NCI-H1694 treated with DMSO at 0.1 percent for 48 hours (cell line): ENCODE data around the gene CUL1.
"Not testable (repeated sequence)": the region's sequence is repeated elsewhere in the genome, so short reads cannot be mapped to it uniquely, and the experiment has no call there.

ENCODE experiments used
- DNase-seq: peaks from one replicate; lab custom pipeline; 2025; lab: John Stamatoyannopoulos, UW

Gene CUL1

GRCh38 chr7:148697256-148698006 is 1.3 kb upstream of the CUL1 start:
- no peak for DNase-seq

GRCh38 chr7:148698007-148698396 is 701 bp upstream of the CUL1 start:
- DNase-seq = peak; percentile 39

- peak; percentile 12 for DNase-seq
These were observed 500 bp downstream of the CUL1 start for GRCh38 chr7:148699024-148699781.

- DNase-seq = no peak
These were observed 1.3 kb downstream of the CUL1 start for GRCh38 chr7:148699782-148700629.

GRCh38 chr7:148700661-148701064 is 2.0 kb downstream of the CUL1 start:
- DNase-seq = peak; percentile 4

- DNase-seq = no peak
These were observed 2.7 kb downstream of the CUL1 start for GRCh38 chr7:148701414-148701813.

- no peak for DNase-seq
These were observed 4.4 kb downstream of the CUL1 start for GRCh38 chr7:148702876-148703670.

GRCh38 chr7:148703671-148703962 is 4.9 kb downstream of the CUL1 start:
- not testable (repeated sequence) for DNase-seq

GRCh38 chr7:148704189-148704588 is 5.5 kb downstream of the CUL1 start:
- no peak for DNase-seq

GRCh38 chr7:148704970-148705369 is 6.3 kb downstream of the CUL1 start:
- DNase-seq = no peak

- DNase-seq = no peak
These were observed 7.7 kb downstream of the CUL1 start for GRCh38 chr7:148706368-148706767.

GRCh38 chr7:148708026-148708885 is 9.6 kb downstream of the CUL1 start:
- no peak for DNase-seq

- DNase-seq = no peak
These were observed 10.3 kb downstream of the CUL1 start for GRCh38 chr7:148709014-148709413.

- not testable (repeated sequence) for DNase-seq
These were observed 11.7 kb downstream of the CUL1 start for GRCh38 chr7:148710426-148710825.

- no peak for DNase-seq
These were observed 12.7 kb downstream of the CUL1 start for GRCh38 chr7:148711191-148712102.

GRCh38 chr7:148712678-148713329 is 14.1 kb downstream of the CUL1 start:
- DNase-seq = no peak

GRCh38 chr7:148714498-148714897 is 15.8 kb downstream of the CUL1 start:
- no peak for DNase-seq

- DNase-seq = no peak
These were observed 16.3 kb downstream of the CUL1 start for GRCh38 chr7:148715027-148715426.

GRCh38 chr7:148717266-148717793 is 18.6 kb downstream of the CUL1 start:
- no peak for DNase-seq
